GM13976 (cell line): ENCODE measurements around the gene MTMR3.

Source experiments
- DNase-seq: peaks from one replicate; pipeline ENCODE4 v3.0.0; 2012; ENCODE audit warnings: low spot score
- CTCF ChIP-seq: IDR thresholded peaks from 2 replicates; pipeline ENCODE4 v1.5.1; 2012; ENCODE audit warnings: borderline replicate concordance, mild to moderate bottlenecking; ENCODE audit not compliant: insufficient read depth; ENCODE audit errors: extremely low read depth, missing control alignments, control extremely low read depth
- in situ Hi-C: fragments of 300-500 bp; cut with MboI; formaldehyde crosslinking; loops from one replicate; pipeline ENCODE4 v1.12.0; 2022; ENCODE audit warnings: low sequenced_read_pairs, mixed read lengths, inconsistent platforms; ENCODE audit not compliant: unreplicated experiment

Gene MTMR3

GRCh38 chr22:29867851-29868250, 15.1 kb upstream of the MTMR3 start:
- no peak for TF ChIP-seq CTCF
- in situ Hi-C loops: no loop called here
- DNase-seq: no peak

GRCh38 chr22:29870574-29870973, 12.4 kb upstream of the MTMR3 start:
- in situ Hi-C loops: no loop called here
- DNase-seq: no peak
- TF ChIP-seq CTCF: no peak

- no peak for TF ChIP-seq CTCF
- in situ Hi-C loops: no loop called here
- DNase-seq: no peak
Observed at GRCh38 chr22:29871684-29872083, 11.3 kb upstream of the MTMR3 start.

- no peak for TF ChIP-seq CTCF
- in situ Hi-C loops: no loop called here
- no peak for DNase-seq
Observed at GRCh38 chr22:29872144-29872893, 10.7 kb upstream of the MTMR3 start.

- in situ Hi-C loops: no loop called here
- DNase-seq: no peak
- TF ChIP-seq CTCF: no peak
Observed at GRCh38 chr22:29872989-29873388, 10.0 kb upstream of the MTMR3 start.

GRCh38 chr22:29873943-29874342, 9.0 kb upstream of the MTMR3 start:
- in situ Hi-C loops: no loop called here
- TF ChIP-seq CTCF: no peak

More at GRCh38 chr22:29873943-29874342, 9.0 kb upstream of the MTMR3 start:
- no peak for DNase-seq
